Embryonic facial prominence (tissue), 1 donor: ENCODE measurements around the gene LINS1.
"Not testable (repeated sequence)": the region's sequence is repeated elsewhere in the genome, so short reads cannot be mapped to it uniquely, and the experiment has no call there.

ENCODE experiments used
- DNase-seq: peaks from one replicate; pipeline ENCODE4 v3.0.0-alpha.2; 2016; ENCODE audit errors: extremely low spot score

Gene LINS1

GRCh38 chr15:100602823-100603393, 924 bp upstream of the LINS1 start:
- no peak for DNase-seq

DNA sequence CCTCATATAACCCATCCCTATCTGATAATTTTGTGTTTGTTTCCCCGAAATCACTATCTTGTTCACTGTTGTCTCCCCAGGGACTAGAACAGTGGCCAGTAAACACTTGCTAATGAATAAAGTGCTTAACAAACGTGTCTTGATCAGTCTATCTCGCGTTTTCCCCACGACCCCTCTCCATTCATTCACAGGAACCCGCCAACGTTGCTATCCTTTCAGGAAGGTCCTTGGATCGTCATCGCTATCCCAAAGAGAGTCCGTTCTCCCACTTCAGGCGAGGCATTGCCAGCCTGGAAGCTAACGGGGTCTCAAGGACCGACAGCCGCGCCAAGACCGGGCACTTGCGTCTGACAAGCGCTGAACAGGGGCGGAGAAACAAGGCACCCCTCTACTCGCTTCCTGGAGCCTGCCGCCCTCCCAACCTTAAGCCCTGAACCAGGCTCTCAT, 344 bp downstream of the LINS1 start:
- DNase-seq, result no peak

GRCh38 chr15:100601163-100601562, 821 bp downstream of the LINS1 start:
- no peak for DNase-seq

DNA sequence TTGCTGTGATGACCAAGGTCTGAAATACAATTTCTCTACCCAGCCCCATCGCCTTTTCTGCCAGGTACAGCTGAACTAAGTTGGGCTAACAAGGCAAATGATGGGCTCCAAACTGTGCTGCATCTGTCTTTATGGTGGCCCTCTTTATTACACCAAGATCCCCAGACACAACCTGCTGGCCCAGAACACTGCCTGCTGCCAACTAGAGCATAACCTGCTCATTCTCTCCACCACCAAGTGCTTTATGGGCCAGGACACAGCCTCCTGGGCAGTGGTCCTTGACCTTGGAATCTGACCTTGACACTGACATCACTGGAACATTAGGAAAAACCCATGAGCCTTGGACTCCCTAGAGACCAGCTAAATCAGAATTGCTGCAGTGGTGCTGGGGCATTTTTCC, 3.3 kb downstream of the LINS1 start:
- no peak for DNase-seq

DNA sequence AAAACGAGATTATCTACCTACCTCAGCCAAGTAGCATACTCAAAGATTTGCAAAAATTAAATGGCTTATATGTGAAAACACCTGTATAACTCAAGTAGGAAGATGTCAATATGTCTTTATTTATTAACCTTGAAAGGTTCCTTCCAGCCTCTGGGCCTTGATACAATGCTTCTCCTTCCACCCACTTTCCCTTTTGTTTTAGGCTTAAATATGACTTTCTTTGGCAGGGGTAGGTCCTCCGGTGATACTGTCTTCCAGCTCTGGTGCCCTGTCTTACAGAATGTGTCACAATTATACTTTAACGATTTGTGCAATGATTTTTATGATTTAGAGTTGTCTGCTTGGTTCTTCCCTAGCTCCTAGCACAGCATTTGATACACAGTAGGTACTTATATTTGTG, 4.1 kb downstream of the LINS1 start:
- no peak for DNase-seq

DNA sequence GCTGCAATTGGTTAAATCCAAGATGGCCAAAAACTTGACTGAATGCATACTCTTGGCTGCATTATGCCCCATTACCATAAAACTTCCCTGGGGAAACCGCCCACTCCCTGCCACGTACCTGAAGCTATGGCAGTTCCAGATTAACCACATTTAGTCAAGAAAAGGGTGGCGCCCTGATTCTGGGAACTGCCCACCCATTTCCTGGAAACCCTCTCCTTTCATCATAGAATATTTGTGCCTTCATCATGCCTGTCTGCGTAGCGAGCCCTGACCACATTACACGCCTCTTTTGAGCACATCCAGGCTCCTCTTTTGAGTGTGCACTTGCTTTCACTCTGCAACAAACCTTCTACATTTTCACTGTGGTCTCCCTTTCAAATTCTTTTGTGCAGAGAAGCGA, 5.2 kb downstream of the LINS1 start:
- DNase-seq, result no peak

GRCh38 chr15:100595964-100596363, 6.0 kb downstream of the LINS1 start:
- DNase-seq, result no peak

DNA sequence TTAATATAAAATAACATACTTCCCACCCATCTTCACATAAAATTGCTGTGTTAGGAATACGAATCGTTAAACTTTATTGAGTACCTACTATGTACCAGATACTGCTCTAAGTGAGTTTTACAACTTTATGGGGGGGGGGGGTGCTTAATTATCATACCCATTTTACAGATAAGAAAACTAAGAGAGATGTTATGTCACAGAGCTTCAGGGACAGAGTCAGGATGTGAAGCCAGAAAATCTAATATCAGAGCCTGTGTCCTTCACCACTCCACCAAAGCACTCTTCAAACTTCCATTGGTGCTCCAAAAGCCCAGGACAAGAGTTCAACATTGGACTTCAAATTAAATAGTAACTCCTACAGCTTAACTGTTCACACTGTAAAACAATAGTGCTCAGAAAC, 8.6 kb downstream of the LINS1 start:
- DNase-seq, result no peak

DNA sequence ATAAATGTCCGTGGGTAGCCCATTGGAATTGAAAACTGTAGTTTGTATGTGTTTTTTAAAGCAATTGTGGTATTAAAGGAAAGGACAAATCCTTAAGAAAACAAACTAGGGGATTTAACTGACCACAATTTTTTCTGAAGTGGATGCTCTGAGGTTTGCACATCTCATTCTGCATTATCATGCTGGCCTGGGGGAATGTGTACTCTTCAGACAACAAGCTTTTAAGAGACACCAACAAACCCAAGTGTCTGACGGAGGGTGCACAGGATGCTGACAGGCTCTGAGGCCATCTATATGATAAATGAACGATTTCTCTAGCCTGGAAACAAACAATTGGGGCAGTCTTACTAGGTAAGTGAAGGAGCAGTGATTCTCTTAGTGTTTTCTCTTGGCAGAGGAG, 9.1 kb downstream of the LINS1 start:
- no peak for DNase-seq

DNA sequence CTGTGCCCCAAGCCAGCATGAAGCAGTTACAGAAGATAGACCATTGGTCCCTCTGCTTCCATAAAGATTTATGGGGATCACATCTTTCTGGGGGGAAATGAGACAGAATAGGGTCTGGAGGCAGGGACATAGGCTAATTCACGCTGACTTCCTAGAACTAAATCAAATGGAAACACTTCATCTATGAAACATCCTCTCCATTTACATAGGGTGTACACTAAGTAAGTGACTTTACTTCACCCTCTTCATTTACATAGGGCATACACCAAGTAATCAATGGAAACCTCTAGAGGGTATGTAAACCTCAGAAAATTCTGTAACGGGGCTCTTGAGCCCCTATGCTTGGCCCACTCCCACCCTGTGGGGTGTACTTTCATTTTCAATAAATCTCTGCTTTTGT, 10.1 kb downstream of the LINS1 start:
- no peak for DNase-seq

DNA sequence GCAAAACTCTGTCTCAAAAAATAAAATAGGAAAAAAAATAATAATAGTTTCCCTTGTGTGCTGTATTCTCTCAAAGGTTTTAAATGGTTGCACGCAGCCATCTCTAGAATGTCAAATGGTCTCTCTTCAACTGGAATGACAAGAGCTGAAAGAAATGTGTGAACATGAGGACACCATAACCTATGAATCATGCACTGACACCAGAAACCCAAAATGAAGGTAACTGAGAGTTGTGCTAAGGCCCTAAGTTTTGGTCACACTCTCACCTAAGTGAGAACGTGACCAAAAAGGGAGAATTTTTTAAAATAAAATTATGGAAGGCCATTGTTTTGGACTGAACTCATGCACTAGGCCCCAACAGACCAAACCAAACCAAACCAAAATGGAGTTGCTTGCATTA, 10.8 kb downstream of the LINS1 start:
- not testable (repeated sequence) for DNase-seq

DNA sequence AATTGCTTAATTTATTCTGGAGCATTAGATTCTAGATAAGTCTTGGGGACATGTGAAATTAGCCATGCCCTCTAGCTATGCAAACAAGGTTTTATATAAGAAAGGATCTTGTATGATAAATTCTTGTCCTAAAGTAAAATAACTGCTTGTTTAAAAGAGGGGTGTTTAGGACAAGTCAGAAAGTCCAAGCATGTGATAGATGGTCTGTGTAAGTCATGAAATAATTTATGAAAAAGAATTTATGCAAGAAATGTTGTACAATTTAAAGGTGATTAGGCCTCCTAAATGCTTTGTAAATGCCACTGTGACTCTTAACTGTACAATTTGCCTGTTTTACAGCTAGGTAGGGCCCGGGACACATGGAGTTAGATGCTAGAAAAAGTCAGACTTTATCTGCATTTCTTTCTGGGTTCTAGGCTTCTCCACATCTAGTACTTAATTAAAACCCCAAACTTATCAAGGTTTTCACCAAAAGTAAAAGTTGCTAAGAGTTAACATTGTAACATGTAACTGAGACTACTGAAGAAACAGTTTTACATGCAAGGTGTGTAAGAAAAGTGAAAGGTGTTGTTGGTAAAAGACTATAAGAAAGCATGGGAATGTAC, 13.2 kb downstream of the LINS1 start:
- DNase-seq, result no peak

- no peak for DNase-seq
Observed at GRCh38 chr15:100580414-100580813, 21.6 kb downstream of the LINS1 start.

DNA sequence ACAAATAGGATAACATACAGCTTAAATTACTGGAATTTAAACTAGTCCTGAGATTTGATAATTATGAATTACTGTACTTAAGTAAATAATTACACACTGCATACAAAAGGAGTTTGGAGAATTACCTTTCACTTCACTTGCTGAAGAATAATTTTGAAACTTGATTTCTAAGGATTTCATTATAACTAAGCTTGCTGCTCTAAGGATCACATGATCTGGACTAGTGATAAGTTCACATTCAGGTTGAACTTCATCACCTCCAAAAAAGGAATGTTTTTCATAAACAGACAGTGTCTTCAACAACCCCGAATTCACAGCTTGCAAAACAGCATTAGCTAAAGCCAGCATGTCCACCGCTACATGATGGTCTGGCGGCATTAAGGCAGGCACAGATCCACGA, 28.5 kb downstream of the LINS1 start:
- DNase-seq, result no peak

DNA sequence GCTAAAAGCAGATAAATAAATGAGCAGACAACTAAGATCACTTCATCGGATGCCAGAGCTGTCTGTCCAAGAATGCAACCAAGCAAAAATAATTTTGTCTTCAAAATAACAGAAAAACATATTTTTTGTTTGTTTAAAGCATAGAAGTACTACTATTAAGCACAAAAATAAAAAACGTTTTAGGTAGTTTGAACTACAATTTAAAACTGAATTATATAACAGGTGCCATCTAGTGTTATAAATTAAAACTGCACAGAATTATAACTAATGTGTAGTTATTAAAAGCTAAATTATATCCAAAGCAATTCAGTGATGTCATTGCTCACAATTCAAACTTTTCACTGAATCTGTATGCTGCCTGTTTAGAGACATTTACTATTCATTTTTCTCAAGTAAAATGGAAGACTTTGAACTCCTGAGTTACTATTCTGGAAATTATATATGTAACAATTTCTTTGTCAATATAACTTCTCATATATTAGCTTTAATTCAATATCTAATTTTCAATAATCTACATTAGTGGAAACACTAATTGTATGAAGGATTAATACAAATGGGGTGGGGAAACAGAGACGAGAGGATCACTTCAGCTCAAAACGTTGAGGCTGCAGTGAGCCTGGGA, 29.5 kb downstream of the LINS1 start:
- DNase-seq, result peak; percentile 25

DNA sequence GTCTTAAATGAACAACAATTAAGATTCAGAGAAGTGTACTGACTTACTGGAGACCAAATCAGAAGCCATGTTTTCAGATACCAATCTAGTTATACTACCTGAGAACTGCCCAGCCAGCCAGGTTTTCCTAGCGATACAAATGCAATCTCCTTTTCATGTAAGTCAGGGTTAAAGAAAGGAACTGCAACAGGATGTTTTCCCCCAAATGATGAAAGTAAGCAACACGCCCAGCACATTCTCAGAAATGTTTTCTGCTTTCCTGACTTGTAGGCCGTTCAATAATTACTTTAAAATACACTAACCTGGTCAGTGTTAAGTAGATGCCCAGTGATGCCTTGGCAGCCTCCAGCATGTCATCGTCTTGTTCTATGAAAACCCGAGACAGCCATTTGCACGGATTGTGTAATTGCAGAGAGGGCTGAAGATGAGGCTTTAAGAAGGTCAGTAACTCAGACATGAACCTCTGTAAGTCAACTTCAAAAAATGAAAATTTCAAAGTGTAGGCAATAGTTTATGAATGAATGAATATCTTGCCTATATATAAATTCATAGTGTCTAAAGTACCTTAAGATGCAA, 30.3 kb downstream of the LINS1 start:
- no peak for DNase-seq

DNA sequence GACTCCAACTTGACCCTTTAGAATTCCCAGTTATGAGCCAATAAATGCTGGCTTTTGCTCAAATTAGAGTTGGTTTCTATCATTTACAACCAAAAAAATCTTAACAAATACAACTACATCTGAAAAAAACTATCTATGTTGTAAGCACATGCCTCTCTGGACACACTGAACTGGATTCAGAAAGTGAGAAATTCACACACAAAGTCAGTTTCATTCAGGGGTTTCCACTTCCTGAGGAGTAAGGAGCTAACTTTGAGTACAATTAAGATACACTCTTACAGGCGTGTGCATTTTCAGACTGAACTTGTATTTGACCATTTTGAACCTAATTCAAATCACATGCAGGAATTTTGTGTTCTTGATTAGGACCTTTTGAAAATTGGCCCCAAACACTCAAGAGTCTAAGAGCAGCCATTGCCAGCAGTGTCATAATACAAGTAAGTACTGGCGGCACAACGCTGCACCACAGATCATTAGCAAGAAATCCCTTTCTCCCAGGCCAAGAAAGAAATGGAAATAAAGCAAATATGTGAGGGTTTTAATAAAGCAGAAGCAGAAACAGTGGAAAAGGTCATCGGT, 31.2 kb downstream of the LINS1 start:
- no peak for DNase-seq

GRCh38 chr15:100570275-100570674, 31.7 kb downstream of the LINS1 start:
- DNase-seq, result no peak

DNA sequence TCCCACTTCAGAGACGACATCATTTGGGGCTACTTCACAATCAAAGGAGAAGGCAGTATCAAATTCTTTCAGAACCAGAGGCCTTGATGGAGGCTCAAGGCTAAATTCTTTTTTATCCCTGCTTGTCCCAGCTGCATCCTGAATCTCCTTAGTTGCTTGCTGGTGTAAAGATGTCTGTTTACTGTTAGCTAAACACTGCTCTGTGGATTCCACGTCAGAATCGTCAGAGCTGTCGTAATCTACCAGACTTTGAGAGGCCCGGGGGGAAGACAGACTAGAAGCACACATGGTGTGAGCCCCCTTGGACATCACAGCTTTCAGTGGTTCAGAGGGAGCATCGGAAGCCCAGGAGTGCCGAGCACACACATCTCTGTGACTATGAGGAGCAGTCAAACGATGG, 32.6 kb downstream of the LINS1 start:
- DNase-seq, result no peak

DNA sequence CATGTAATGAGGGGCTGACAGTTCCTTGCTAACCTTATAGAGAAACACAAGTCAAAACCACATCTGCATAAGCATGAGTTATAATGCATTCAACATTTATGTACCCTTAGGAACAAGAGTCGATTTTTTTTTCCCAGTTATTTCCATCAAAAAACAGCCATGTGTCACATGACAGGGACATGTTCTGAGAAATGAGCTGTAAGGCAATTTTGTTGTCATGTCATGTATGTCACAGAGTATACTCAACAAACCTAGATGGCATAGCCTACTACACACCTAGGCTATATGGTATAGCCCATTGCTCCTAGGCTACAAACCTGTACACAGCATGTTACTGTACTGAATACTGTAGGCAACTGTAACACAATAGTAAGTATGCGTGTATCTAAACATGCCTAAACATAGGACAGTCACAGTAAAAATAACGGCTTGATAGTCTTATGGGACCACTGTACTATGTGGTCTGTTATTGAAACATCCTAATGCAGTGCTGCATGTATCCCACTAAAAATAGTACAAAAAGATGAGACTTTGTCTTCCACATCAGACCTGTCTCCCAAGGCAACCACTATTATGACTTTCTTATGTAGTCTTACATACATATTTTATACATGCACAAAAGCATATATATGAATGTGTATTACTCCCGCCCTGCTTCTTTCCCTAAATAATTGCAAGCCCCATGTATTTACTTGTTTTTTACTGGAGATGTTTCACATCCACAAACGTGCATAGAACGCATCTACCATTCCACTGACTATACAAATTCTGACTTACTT, 34.9 kb downstream of the LINS1 start:
- DNase-seq, result no peak

- DNase-seq, result no peak
Observed at GRCh38 chr15:100565591-100565990, 36.4 kb downstream of the LINS1 start.

- no peak for DNase-seq
Observed at GRCh38 chr15:100560323-100560722, 41.7 kb downstream of the LINS1 start.
